Heart right ventricle (tissue), 16 donors: ENCODE results near the gene IGSF22. TPM values are rescaled to one million over a fixed set of nuclear protein-coding genes. Genes with fewer than 3 reads are reported as not detected.
A peak's percentile ranks its signal among the peaks of the same experiment; 100 is the strongest.

Experiments
- ATAC-seq, 8 donors: fragments of 200-7000 bp; cut with Tn5 transposase; one replicate each; pipeline ENCODE4 v1.9.1; 2020; ENCODE audit warnings: mild to moderate bottlenecking in 8 of 8, moderate library complexity in 8 of 8, moderate number of reproducible peaks in 1 of 8
- DNase-seq, 2 donors: peaks; one replicate each; pipeline ENCODE4 v3.0.0-alpha.2; 2020
- H3K27ac ChIP-seq, 10 donors: fragments of 200-600 bp; sonication (generic) in 2 of 10; one replicate each; pipeline versions ENCODE4 v1.5.0 to v1.8.0; 2020 to 2022; ENCODE audit warnings: mild to moderate bottlenecking in 3 of 10
- H3K27me3 ChIP-seq, 7 donors: fragments of 200-600 bp; one replicate each; pipeline ENCODE4 v1.8.0; 2021 to 2022; ENCODE audit warnings: mild to moderate bottlenecking in 2 of 7
- H3K36me3 ChIP-seq, 9 donors: fragments of 200-600 bp; sonication (generic) in 1 of 9; one replicate each; pipeline versions ENCODE4 v1.5.0 to v1.8.0; 2020 to 2022; ENCODE audit warnings: mild to moderate bottlenecking in 2 of 9
- H3K4me1 ChIP-seq, 9 donors: fragments of 200-600 bp; sonication (generic) in 1 of 9; one replicate each; pipeline versions ENCODE4 v1.5.0 to v1.8.0; 2020 to 2022; ENCODE audit warnings: mild to moderate bottlenecking in 4 of 9
- H3K4me3 ChIP-seq, 10 donors: fragments of 200-600 bp; sonication (generic) in 2 of 10; one replicate each; pipeline versions ENCODE4 v1.5.0 to v1.8.0; 2020 to 2022; ENCODE audit warnings: mild to moderate bottlenecking in 7 of 10, moderate library complexity in 2 of 10
- H3K9me3 ChIP-seq, 11 donors: fragments of 200-600 bp in 10 of 11; sonication (generic) in 2 of 11; one replicate each; pipeline versions ENCODE4 v1.5.0 to v1.8.0; 2013 to 2022; ENCODE audit warnings: mild to moderate bottlenecking in 2 of 11, control low read depth in 1 of 11, moderate library complexity in 1 of 11
- WGBS, 2 donors: extraction: QIAGEN DNeasy Blood & Tissue Kit; methylation state at CpG; one replicate each; pipeline ENCODE4 v1.1.7; 2013; ENCODE audit warnings: inconsistent platforms in 1 of 2; 5-methylcytosine and 5-hydroxymethylcytosine counted together
- intact Hi-C, 10 donors: fragments of 100-400 bp; cut with DNase I; formaldehyde crosslinking; loops; one replicate each; pipeline versions ENCODE4 v1.11.1 to v1.14.2; 2022
- polyA plus RNA-seq, 2 donors: library from polyadenylated mRNA; stranded (reverse); fragments of 200-250 nt; gene quantifications; one replicate each; pipeline ENCODE4 v1.2.3, GENCODE V29; 2013
- total RNA-seq, 10 donors: library from RNA; stranded (reverse); fragmentation: NEBNext Ultra II Directional in 3 of 10; extraction: Animal tissue kit (Norgen Biotek cat#: 25700) in 3 of 10; gene quantifications; one replicate each; pipeline versions ENCODE4 v1.2.1 to v1.2.4, GENCODE V29; 2021 to 2023
- TF ChIP-seq, protein P1 (sequence below), 9 donors: fragments of 200-600 bp; sonication (generic) in 2 of 9; IDR thresholded peaks; one replicate each; pipeline versions ENCODE4 v1.5.0 to v1.8.0; 2021 to 2022; ENCODE audit warnings: antibody characterized with exemption in 9 of 9, mild to moderate bottlenecking in 5 of 9, moderate library complexity in 1 of 9
- donor health status: Arrhythmogenic right ventricular cardiomyopathy.
- donor health status: ischemic (EF 13 %, LVEDD 7.1; RV severe dilation, severe dysfunction).
- donor health status: healthy with polysubstance abuse.
- donor health status: DM: no; HTN: yes; CAD: no.
- donor health status: DM: no; HTN: no; CAD: no.
- donor health status: ischemic (EF 25% LVEDD 6.9; RV normal size, moderate dysfunction).
- donor health status: ischemic (EF 25% LVEDD 5.7; RV mildly dilated, moderate dysfunction).
- donor health status: healthy.
- donor health status: DM: yes; HTN: yes; CAD: no.
- donor health status: Ischemic cardiomyopathy.
- donor health status: ischemic (EF 35%, LVEDD 5.7; RV mildly dilated, moderate dysfunction).
- donor health status: nonischemic (EF 11% LVEDD 7.7; RV severe dilation, severe dysfunction).
- donor health status: DM: yes; HTN: yes; CAD: no.
- donor health status: PGD.
- donor health status: ischemic (EF 29% LVEDD 5.4; RV normal size, mild dysfunction).
- donor health status: nonischemic (EF 23%, LVEDD 6.1; RV moderate dilation, normal function).

The IGSF22 gene
- total and polyA plus RNA-seq, 12 donors = 0.18 to 1.3 (median 0.62) TPM; not detected in 1

DNA sequence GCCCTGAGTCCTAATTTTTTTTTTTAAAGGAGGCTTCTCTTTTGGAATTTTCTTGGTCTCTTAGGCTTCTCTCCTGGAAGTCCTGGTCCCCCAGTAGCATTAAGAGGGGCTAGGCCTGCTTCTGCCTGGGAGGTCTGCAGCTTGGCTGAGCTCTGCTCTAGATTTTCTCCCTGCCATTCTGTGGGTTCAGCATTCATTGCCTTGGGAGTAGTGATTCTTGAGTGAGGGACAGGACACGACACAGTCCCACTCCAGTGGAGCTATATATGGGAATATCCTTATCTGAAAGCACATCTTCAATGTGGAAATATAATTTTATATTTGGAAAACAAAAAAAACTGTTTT lies 3.7 kb downstream of the IGSF22 start:
- intact Hi-C loops = loop anchor here in 6 of 10 donors (5.0 to 10.0 kb wide), 5 partner anchors 85 to 325 kb away; partner anchors contain the start of genes TSG101 (in 1 of the 6) and UEVLD (in 1 of the 6)

DNA sequence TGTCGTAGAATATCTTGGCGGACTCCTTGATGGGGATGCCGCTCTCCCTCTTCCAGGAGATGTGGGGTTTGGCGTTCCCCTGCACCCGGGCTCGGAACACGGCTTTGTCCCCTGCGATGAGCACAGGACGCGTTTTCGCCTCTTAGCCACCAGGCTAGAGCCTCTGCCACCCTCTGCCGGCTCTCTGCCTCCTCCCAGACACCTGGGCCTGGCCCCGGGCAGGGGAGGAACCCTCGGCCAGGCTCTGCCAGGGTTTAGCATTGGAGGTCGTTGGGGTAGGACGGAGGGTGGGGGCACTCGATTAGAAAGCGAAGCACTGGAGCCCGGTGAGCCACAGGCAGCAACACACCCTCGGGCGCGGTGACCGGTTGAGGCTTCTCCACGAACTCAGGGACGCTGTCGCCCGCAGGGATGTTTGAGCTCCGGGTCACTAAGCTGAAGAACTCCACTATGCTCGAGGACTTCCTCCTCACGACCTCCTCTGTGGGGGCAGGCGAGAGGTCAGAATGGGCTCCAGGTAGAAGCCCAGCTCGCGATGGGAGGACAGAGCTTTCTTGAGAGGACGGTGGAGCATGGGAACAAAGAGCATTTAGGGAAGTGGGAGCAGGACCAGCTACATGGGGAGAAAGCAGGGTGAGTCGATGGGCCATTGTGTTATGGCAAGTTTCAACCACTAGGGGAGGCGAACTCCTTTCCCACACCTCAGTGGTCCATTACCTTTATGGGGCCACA lies 4.3 kb downstream of the IGSF22 start:
- peak; percentile 26 to 40 for DNase-seq
- 2% methylated on average over 36 of the region's 36 CpGs for WGBS, 2 donors
- intact Hi-C loops = loop anchor here in 6 of 10 donors (5.0 to 10.0 kb wide), 5 partner anchors 84 to 324 kb away; partner anchors contain the start of genes TSG101 (in 1 of the 6) and UEVLD (in 1 of the 6)

More for the DNA sequence above, 3.7 kb downstream of the IGSF22 start:
- Histone ChIP-seq H3K27ac (peak overlapping the region in 1 of 10 donors; percentile 55), H3K36me3 (no peaks in the 10 kb centered on the region), H3K9me3 (no peaks in the 10 kb centered on the region), H3K27me3 (no peaks in the 10 kb centered on the region), H3K4me3 (peak overlapping the region in 5 of 10 donors; percentile 52 to 72 (median 62)), H3K4me1 (peaks cover 0 to 19% (median 10%) of the 10 kb centered on the region in 9 donors)
- DNase-seq = no peak
- WGBS, 2 donors = 82 to 88% methylated on average over 1 of the region's 1 CpG
- TF ChIP-seq, protein P1, sequence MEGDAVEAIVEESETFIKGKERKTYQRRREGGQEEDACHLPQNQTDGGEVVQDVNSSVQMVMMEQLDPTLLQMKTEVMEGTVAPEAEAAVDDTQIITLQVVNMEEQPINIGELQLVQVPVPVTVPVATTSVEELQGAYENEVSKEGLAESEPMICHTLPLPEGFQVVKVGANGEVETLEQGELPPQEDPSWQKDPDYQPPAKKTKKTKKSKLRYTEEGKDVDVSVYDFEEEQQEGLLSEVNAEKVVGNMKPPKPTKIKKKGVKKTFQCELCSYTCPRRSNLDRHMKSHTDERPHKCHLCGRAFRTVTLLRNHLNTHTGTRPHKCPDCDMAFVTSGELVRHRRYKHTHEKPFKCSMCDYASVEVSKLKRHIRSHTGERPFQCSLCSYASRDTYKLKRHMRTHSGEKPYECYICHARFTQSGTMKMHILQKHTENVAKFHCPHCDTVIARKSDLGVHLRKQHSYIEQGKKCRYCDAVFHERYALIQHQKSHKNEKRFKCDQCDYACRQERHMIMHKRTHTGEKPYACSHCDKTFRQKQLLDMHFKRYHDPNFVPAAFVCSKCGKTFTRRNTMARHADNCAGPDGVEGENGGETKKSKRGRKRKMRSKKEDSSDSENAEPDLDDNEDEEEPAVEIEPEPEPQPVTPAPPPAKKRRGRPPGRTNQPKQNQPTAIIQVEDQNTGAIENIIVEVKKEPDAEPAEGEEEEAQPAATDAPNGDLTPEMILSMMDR (IDR thresholded peaks at IDR 0.05) = peak in 2 of 9 donors; percentile 2 to 11
- ATAC-seq = no peak

DNA sequence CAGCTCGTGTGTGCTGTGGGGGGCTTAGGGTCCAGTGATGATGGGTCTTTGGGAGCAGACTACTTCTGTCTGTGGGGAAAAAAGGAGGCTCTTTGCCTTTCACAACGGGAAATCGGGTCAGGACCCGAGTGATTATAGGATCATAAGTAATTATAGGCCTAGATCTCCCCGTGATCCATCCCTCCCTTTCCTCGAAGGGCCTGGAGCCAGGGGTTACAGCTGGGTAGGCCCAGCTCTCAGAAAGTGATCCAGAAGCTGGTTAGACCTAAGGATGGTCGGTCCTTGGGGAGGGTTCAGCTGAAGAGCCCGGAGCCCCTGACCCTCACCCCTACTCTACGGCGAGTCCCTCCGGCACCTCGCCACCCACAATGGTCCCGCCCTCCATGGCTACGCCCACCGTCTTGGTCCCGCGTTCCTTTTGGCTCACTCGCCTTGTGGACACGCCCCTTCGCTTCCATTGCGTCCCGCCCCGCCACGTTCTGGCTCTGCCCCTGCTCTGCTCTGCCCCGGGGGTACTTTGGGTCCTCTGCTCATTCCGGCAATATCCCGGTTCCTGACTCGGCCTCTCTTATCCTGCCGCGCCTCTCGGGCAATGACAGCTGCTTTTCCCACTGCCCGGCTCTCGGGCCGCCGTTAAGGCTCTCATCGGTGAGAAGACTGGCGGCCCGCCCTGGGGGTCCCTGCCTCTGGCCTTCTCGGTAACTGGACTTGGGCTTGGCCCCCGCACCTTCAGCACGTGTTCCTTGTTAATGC lies 5.0 kb downstream of the IGSF22 start:
- Histone ChIP-seq H3K4me1 (peaks cover 0 to 18% (median 10%) of the 10 kb centered on the region in 9 donors), H3K27me3 (no peaks in the 10 kb centered on the region), H3K4me3 (peak overlapping the region; percentile 33 to 72 (median 61)), H3K36me3 (no peaks in the 10 kb centered on the region), H3K9me3 (no peaks in the 10 kb centered on the region), H3K27ac (peak overlapping the region in 9 of 10 donors; percentile 33 to 63 (median 47))
- TF ChIP-seq, protein P1 (IDR thresholded peaks at IDR 0.05) = no peak
- ATAC-seq (peak; percentile 91 to 98 (median 96)), DNase-seq (peak; percentile 85 to 88)
- WGBS, 2 donors = 4 to 5% methylated on average over 41 of the region's 41 CpGs
- intact Hi-C loops = loop anchor here in 6 of 10 donors (5.0 to 10.0 kb wide), 5 partner anchors 84 to 324 kb away; partner anchors contain the start of genes TSG101 (in 1 of the 6) and UEVLD (in 1 of the 6)

More for the DNA sequence above, 4.3 kb downstream of the IGSF22 start:
- peaks cover 0 to 18% (median 10%) of the 10 kb centered on the region in 9 donors for H3K4me1 ChIP-seq
- no peaks in the 10 kb centered on the region for H3K27me3 ChIP-seq
- no peaks in the 10 kb centered on the region for H3K9me3 ChIP-seq
- peak overlapping the region in 9 of 10 donors; percentile 33 to 63 (median 47) for H3K27ac ChIP-seq
- H3K4me3 ChIP-seq = peak overlapping the region; percentile 33 to 72 (median 61)
- peak; percentile 54 to 83 (median 70) for ATAC-seq
- TF ChIP-seq, protein P1 (IDR thresholded peaks at IDR 0.05) = peak; percentile 61 to 87 (median 71)
- H3K36me3 ChIP-seq = no peaks in the 10 kb centered on the region
